WTC11 (cell line): ENCODE data around the gene ZNF232. TPM values are rescaled to one million over a fixed set of nuclear protein-coding genes. Genes with fewer than 3 reads are reported as not detected.
"Not testable (repeated sequence)": the region's sequence is repeated elsewhere in the genome, so short reads cannot be mapped to it uniquely, and the experiment has no call there.

ENCODE experiments used
- ATAC-seq: fragments of 200-7000 bp; cut with Tn5 transposase; 2 replicates; pipeline ENCODE4 v1.10.0; 2021; ENCODE audit warnings: mild to moderate bottlenecking, moderate library complexity
- CTCF ChIA-PET: fragments of 300-600 bp; sonication (Branson Sonifier 250); formaldehyde crosslinking; loops from one replicate; lab custom pipeline; 2021; ENCODE audit warnings: antibody characterized with exemption; lab: Charles Lee
- POLR2A ChIA-PET: fragments of 350-600 bp; sonication (Branson Sonifier 250); formaldehyde crosslinking; loops from one replicate; lab custom pipeline; 2021; ENCODE audit warnings: antibody characterized with exemption; lab: Charles Lee
- DNase-seq: peaks from one replicate; pipeline ENCODE4 v3.0.0; 2021; ENCODE audit warnings: low spot score
- H3K27ac Mint-ChIP-seq: 2 replicates; pipeline ENCODE4 v1.8.0; 2021; ENCODE audit warnings: mixed read lengths
- H3K27me3 Mint-ChIP-seq: 2 replicates; pipeline ENCODE4 v1.8.0; 2021; ENCODE audit warnings: low read depth, mild to moderate bottlenecking, moderate library complexity, mixed read lengths
- H3K36me3 Mint-ChIP-seq: 2 replicates; pipeline ENCODE4 v1.8.0; 2021; ENCODE audit warnings: mixed read lengths
- H3K4me1 Mint-ChIP-seq: 2 replicates; pipeline ENCODE4 v1.8.0; 2022; ENCODE audit warnings: mixed read lengths
- H3K4me3 Mint-ChIP-seq: 2 replicates; pipeline ENCODE4 v1.8.0; 2021; ENCODE audit warnings: mild to moderate bottlenecking, moderate library complexity, mixed read lengths
- H3K9me3 Mint-ChIP-seq: 2 replicates; pipeline ENCODE4 v1.8.0; 2021; ENCODE audit warnings: mixed read lengths
- ATF1 ChIP-seq: sonication (generic); formaldehyde crosslinking; IDR thresholded peaks from 2 replicates; pipeline ENCODE4 v1.8.1; 2023; ENCODE audit warnings: mild to moderate bottlenecking, moderate library complexity, missing genetic modification reagents
- CREB1 ChIP-seq: sonication (generic); formaldehyde crosslinking; IDR thresholded peaks from 2 replicates; pipeline ENCODE4 v1.8.0; 2023; ENCODE audit warnings: mild to moderate bottlenecking, missing genetic modification reagents
- GTF2I ChIP-seq: fragments of 250-450 bp; sonication (Bioruptor Pico); conservative IDR thresholded peaks from 2 replicates; pipeline ENCODE4 v1.4.0; 2021; ENCODE audit warnings: mild to moderate bottlenecking
- HMGA2 ChIP-seq: fragments of 250-450 bp; sonication (Bioruptor Pico); IDR thresholded peaks from 2 replicates; pipeline ENCODE4 v1.4.0; 2021; ENCODE audit warnings: mild to moderate bottlenecking, moderate library complexity
- IRF2 ChIP-seq: sonication (generic); formaldehyde crosslinking; IDR thresholded peaks from 2 replicates; pipeline ENCODE4 v1.8.0; 2022; ENCODE audit warnings: low read depth, missing genetic modification reagents, borderline replicate concordance
- JUN ChIP-seq: sonication (generic); formaldehyde crosslinking; IDR thresholded peaks from 2 replicates; pipeline ENCODE4 v1.8.0; 2023; ENCODE audit warnings: mild to moderate bottlenecking, missing genetic modification reagents
- NR3C1 ChIP-seq: sonication (generic); formaldehyde crosslinking; conservative IDR thresholded peaks from 2 replicates; pipeline ENCODE4 v1.8.1; 2023; ENCODE audit warnings: low read depth, mild to moderate bottlenecking, missing genetic modification reagents
- TEAD4 ChIP-seq: sonication (generic); formaldehyde crosslinking; IDR thresholded peaks from 2 replicates; pipeline ENCODE4 v1.8.0; 2022; ENCODE audit warnings: mild to moderate bottlenecking, missing genetic modification reagents
- ZNF317 ChIP-seq: sonication (generic); formaldehyde crosslinking; IDR thresholded peaks from 2 replicates; pipeline ENCODE4 v1.8.1; 2023; ENCODE audit warnings: low read depth, mild to moderate bottlenecking, moderate library complexity, missing genetic modification reagents, borderline replicate concordance
- total RNA-seq: library from RNA; stranded (reverse); gene quantifications from 3 replicates; pipeline ENCODE4 v1.2.3, GENCODE V29; 2021
- TF ChIP-seq, protein P1 (sequence below): sonication (generic); formaldehyde crosslinking; IDR thresholded peaks from 2 replicates; pipeline ENCODE4 v1.8.0; 2022; ENCODE audit warnings: mild to moderate bottlenecking, missing genetic modification reagents
- TF ChIP-seq, protein P2 (sequence below): fragments of 250-450 bp; sonication (Bioruptor Pico); IDR thresholded peaks from 2 replicates; pipeline ENCODE4 v1.9.0; 2021; ENCODE audit warnings: moderate library complexity, mild to moderate bottlenecking, inconsistent platforms, borderline replicate concordance
- TF ChIP-seq, protein P3 (sequence below): sonication (generic); formaldehyde crosslinking; IDR thresholded peaks from 2 replicates; pipeline ENCODE4 v1.8.1; 2023; ENCODE audit warnings: mild to moderate bottlenecking, missing genetic modification reagents, moderate library complexity
- TF ChIP-seq, protein P4 (sequence below): fragments of 250-450 bp; sonication (Bioruptor Pico); conservative IDR thresholded peaks from 2 replicates; pipeline ENCODE4 v1.9.0; 2021; ENCODE audit warnings: mild to moderate bottlenecking
- TF ChIP-seq, protein P5 (sequence below): fragments of 200-600 bp; IDR thresholded peaks from 2 replicates; pipeline ENCODE4 v1.8.0; 2022; ENCODE audit warnings: antibody characterized with exemption

The ZNF232 gene
- total RNA-seq, 1 experiment from 2014 or later = 21.7 TPM

DNA sequence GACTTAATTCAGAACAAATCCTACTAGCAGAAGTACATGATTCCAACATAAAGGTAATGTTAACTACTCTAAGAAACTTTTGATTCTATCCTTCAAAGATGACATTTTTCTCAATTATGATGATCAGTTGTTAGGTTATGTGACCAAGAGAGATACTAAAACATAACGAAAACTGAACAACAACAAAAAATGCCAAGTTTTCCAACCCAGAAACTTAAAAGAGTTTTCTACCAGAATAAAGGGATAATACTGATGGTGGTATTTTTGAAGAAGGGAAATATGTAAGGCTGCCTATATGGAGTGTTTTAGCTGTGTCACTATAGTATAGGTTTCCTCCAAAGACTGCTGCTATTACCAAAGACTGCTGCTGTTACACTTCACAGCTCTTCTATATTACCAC is 34.4 kb upstream of the ZNF232 start:
- POLR2A ChIA-PET, DNase-seq, H3K4me1 Mint-ChIP-seq, H3K4me3 Mint-ChIP-seq, CTCF ChIA-PET, ATAC-seq, H3K36me3 Mint-ChIP-seq, H3K27ac Mint-ChIP-seq, H3K9me3 Mint-ChIP-seq: not testable (repeated sequence)
- H3K27me3 Mint-ChIP-seq = peaks cover 16% of the 10 kb centered on the region

DNA sequence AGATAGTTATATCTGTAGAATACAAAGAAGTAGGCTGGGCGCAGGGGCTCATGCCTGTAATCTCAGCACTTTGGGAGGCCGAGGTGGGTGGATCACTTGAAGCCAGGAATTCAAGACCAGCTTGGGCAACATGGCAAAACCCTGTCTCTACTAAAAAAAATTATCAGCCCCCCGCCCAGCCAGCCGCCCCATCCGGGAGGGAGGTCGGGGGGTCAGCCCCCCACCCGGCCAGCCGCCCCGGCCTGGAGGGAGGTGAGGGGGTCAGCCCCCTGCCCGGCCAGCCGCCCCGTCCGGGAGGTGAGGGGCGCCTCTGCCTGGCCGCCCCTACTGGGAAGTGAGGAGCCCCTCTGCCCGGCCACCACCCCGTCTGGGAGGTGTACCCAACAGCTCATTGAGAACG is 31.2 kb upstream of the ZNF232 start:
- H3K27me3 Mint-ChIP-seq, H3K4me1 Mint-ChIP-seq, CTCF ChIA-PET, H3K9me3 Mint-ChIP-seq, DNase-seq, POLR2A ChIA-PET, H3K4me3 Mint-ChIP-seq, H3K36me3 Mint-ChIP-seq, ATAC-seq, H3K27ac Mint-ChIP-seq: not testable (repeated sequence)

DNA sequence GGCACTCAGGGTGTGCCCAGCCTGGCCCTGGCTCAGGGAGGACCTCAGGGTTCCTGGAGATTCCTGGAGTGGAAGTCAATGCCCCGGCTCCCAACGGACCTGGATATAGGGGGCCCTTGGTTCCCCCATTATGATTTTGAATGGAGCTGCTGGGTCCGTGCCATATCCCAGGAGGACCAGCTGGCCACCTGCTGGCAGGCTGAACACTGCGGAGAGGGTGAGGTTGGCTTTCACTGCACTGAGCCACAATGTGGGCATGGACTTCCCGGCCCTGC is 27.7 kb upstream of the ZNF232 start:
- Mint-ChIP-seq H3K36me3 (no peaks in the 10 kb centered on the region), H3K4me3 (no peak overlapping the region), H3K4me1 (no peaks in the 10 kb centered on the region), H3K27me3 (no peaks in the 10 kb centered on the region; the same call in 1 of the 2 replicates), H3K9me3 (peaks cover 4% of the 10 kb centered on the region), H3K27ac (no peak overlapping the region)
- ChIA-PET CTCF (no interaction called here), POLR2A (no interaction called here)
- TF ChIP-seq JUN (CRISPR knock-in tag) = no peak
- TF ChIP-seq, protein P1, sequence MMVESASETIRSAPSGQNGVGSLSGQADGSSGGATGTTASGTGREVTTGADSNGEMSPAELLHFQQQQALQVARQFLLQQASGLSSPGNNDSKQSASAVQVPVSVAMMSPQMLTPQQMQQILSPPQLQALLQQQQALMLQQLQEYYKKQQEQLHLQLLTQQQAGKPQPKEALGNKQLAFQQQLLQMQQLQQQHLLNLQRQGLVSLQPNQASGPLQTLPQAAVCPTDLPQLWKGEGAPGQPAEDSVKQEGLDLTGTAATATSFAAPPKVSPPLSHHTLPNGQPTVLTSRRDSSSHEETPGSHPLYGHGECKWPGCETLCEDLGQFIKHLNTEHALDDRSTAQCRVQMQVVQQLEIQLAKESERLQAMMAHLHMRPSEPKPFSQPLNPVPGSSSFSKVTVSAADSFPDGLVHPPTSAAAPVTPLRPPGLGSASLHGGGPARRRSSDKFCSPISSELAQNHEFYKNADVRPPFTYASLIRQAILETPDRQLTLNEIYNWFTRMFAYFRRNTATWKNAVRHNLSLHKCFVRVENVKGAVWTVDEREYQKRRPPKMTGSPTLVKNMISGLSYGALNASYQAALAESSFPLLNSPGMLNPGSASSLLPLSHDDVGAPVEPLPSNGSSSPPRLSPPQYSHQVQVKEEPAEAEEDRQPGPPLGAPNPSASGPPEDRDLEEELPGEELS (CRISPR knock-in tag) = no peak
- TF ChIP-seq IRF2 (CRISPR knock-in tag) = no peak
- TF ChIP-seq ZNF317 (CRISPR knock-in tag) = no peak
- TF ChIP-seq, protein P2, sequence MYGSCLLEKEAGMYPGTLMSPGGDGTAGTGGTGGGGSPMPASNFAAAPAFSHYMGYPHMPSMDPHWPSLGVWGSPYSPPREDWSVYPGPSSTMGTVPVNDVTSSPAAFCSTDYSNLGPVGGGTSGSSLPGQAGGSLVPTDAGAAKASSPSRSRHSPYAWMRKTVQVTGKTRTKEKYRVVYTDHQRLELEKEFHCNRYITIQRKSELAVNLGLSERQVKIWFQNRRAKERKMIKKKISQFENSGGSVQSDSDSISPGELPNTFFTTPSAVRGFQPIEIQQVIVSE (CRISPR knock-in tag) = no peak
- TF ChIP-seq TEAD4 = no peak
- TF ChIP-seq, protein P3, sequence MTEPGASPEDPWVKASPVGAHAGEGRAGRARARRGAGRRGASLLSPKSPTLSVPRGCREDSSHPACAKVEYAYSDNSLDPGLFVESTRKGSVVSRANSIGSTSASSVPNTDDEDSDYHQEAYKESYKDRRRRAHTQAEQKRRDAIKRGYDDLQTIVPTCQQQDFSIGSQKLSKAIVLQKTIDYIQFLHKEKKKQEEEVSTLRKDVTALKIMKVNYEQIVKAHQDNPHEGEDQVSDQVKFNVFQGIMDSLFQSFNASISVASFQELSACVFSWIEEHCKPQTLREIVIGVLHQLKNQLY (CRISPR knock-in tag) = no peak
- TF ChIP-seq HMGA2 (CRISPR knock-in tag) = no peak
- no peak for TF ChIP-seq CREB1
- no peak for TF ChIP-seq NR3C1 (CRISPR knock-in tag)
- TF ChIP-seq, protein P4, sequence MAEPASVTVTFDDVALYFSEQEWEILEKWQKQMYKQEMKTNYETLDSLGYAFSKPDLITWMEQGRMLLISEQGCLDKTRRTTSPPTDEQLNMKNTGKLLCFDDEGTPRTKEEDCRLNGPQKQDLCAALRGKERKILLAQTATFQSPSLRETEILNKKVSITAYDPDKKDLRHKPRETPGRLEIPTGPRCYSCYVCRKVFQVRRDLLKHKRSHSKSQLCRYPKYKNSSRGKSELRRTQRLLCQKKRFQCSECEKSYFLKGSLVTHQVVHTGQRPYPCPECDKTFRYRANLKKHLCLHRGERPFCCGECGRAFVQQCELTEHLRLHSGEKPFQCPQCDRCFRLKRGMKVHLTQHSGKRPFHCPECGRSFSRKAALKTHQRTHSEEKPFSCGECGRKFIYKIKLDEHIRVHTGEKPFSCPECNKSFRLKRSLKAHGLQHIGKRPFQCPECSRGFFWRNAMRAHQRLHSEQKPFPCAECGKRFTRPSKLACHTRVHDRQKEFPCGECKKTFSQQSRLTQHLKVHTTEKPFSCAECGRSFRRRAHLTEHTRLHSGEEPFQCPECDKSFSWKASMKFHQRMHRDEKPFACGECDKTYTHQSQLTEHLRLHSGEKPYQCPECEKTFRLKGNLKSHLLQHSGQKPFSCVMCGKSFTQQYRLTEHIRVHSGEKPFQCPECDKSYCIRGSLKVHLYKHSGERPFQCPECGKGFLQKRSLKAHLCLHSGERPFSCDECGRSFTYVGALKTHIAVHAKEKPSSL = no peak
- TF ChIP-seq GTF2I (CRISPR knock-in tag) = no peak
- TF ChIP-seq, protein P5, sequence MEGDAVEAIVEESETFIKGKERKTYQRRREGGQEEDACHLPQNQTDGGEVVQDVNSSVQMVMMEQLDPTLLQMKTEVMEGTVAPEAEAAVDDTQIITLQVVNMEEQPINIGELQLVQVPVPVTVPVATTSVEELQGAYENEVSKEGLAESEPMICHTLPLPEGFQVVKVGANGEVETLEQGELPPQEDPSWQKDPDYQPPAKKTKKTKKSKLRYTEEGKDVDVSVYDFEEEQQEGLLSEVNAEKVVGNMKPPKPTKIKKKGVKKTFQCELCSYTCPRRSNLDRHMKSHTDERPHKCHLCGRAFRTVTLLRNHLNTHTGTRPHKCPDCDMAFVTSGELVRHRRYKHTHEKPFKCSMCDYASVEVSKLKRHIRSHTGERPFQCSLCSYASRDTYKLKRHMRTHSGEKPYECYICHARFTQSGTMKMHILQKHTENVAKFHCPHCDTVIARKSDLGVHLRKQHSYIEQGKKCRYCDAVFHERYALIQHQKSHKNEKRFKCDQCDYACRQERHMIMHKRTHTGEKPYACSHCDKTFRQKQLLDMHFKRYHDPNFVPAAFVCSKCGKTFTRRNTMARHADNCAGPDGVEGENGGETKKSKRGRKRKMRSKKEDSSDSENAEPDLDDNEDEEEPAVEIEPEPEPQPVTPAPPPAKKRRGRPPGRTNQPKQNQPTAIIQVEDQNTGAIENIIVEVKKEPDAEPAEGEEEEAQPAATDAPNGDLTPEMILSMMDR = no peak
- TF ChIP-seq ATF1 (CRISPR knock-in tag) = no peak
- ATAC-seq (no peak), DNase-seq (no peak)
